HG02943 (cell line): ENCODE data around the gene FLACC1.
"Not testable (repeated sequence)": the region's sequence is repeated elsewhere in the genome, so short reads cannot be mapped to it uniquely, and the experiment has no call there.

Experiments used
- ATAC-seq: cut with Tn5 transposase; IDR thresholded peaks from one replicate; pipeline ENCODE4 v1.9.1; 2021; ENCODE audit warnings: mild to moderate bottlenecking, low read depth, moderate library complexity; ENCODE audit not compliant: unreplicated experiment

Gene FLACC1

GRCh38 chr2:201357221-201357620 is at the start of gene FLACC1:
TSS of gene FLACC1 (minus strand) at chr2:201357345. CDS start at chr2:201351404, 5,941 bp downstream.
- ATAC-seq = no peak

- ATAC-seq = no peak
Measured at GRCh38 chr2:201406077-201406662, 49.0 kb upstream of the FLACC1 start.

- no peak for ATAC-seq
Measured at GRCh38 chr2:201404699-201405280, 47.6 kb upstream of the FLACC1 start.

- no peak for ATAC-seq
Measured at GRCh38 chr2:201403880-201404279, 46.7 kb upstream of the FLACC1 start.

GRCh38 chr2:201402651-201403562 is 45.8 kb upstream of the FLACC1 start:
- ATAC-seq = no peak

- ATAC-seq = no peak
Measured at GRCh38 chr2:201401815-201402214, 44.7 kb upstream of the FLACC1 start.

GRCh38 chr2:201396595-201396994 is 39.5 kb upstream of the FLACC1 start:
- ATAC-seq = no peak

GRCh38 chr2:201383136-201383535 is 26.0 kb upstream of the FLACC1 start:
- ATAC-seq = no peak

GRCh38 chr2:201378496-201379397 is 21.6 kb upstream of the FLACC1 start:
- ATAC-seq = no peak

GRCh38 chr2:201377218-201377617 is 20.1 kb upstream of the FLACC1 start:
- no peak for ATAC-seq

GRCh38 chr2:201369775-201370174 is 12.6 kb upstream of the FLACC1 start:
- no peak for ATAC-seq

GRCh38 chr2:201369318-201369717 is 12.2 kb upstream of the FLACC1 start:
- ATAC-seq = not testable (repeated sequence)

GRCh38 chr2:201366146-201366545 is 9.0 kb upstream of the FLACC1 start:
- no peak for ATAC-seq

GRCh38 chr2:201363857-201364560 is 6.9 kb upstream of the FLACC1 start:
- ATAC-seq = no peak

GRCh38 chr2:201362396-201362795 is 5.3 kb upstream of the FLACC1 start:
- no peak for ATAC-seq

GRCh38 chr2:201361078-201361733 is 4.1 kb upstream of the FLACC1 start:
- no peak for ATAC-seq

- ATAC-seq = no peak
Measured at GRCh38 chr2:201360256-201360655, 3.1 kb upstream of the FLACC1 start.

- ATAC-seq = no peak
Measured at GRCh38 chr2:201358684-201359083, 1.5 kb upstream of the FLACC1 start.

- ATAC-seq = no peak
Measured at GRCh38 chr2:201353116-201353515, 4.0 kb downstream of the FLACC1 start.
